ENCODE results near the gene P2RY2. TPM values are rescaled to one million over a fixed set of nuclear protein-coding genes. Genes with fewer than 3 reads are reported as not detected.

The P2RY2 gene
- total RNA-seq, 1 experiment from 2014 or later, result 0.26 TPM

GRCh38 chr11:73185680-73186293 lies 32.3 kb upstream of the P2RY2 start:
- Mint-ChIP-seq H3K27me3 (ENCODE audit: low read depth) (peaks cover 3% of the 10 kb centered on the region), H3K4me1 (peaks cover 12 to 13% of the 10 kb centered on the region in 2 experiments), H3K4me3 (no peak overlapping the region), H3K27ac (peak overlapping the region in 1 of 3 experiments; percentile 68; a peak in 1 of 7 replicates), H3K36me3 (ENCODE audit: insufficient read depth in 1 of 3, low read depth in 3 of 3) (no peaks in the 10 kb centered on the region), H3K9me3 (no peaks in the 10 kb centered on the region)
- Histone ChIP-seq H3K79me2 (ENCODE audit: insufficient read depth, low read length) (no peaks in the 10 kb centered on the region), H3K14ac (ENCODE audit: insufficient read depth, low read length) (no peak overlapping the region), H3K56ac (ENCODE audit: insufficient read length, low read depth, low read length) (no peak overlapping the region), H3K79me1 (ENCODE audit: insufficient read depth, low read depth, low read length, poor library complexity, severe bottlenecking) (no peaks in the 10 kb centered on the region), H2BK120ac (ENCODE audit: low read depth, low read length, poor library complexity, severe bottlenecking) (no peak overlapping the region), H3K27ac (ENCODE audit: insufficient read length, low read depth, low read length) (no peak overlapping the region), H2AK5ac (ENCODE audit: insufficient read length, low read length) (no peak overlapping the region), H3K9ac (ENCODE audit: extremely low read depth, insufficient read length, low read length) (no peak overlapping the region), H3K4me1 (ENCODE audit: insufficient read depth, low read length) (no peaks in the 10 kb centered on the region), H4K8ac (replicated peaks; ENCODE audit: insufficient read length, low read depth, low read length) (no peak overlapping the region), H3K18ac (ENCODE audit: insufficient read length, low read depth, low read length) (no peak overlapping the region), H3K4ac (ENCODE audit: low read depth, low read length) (no peak overlapping the region), H2BK12ac (ENCODE audit: insufficient read length, low read depth, low read length) (no peak overlapping the region), H4K5ac (ENCODE audit: insufficient read length, low read depth, low read length) (no peak overlapping the region), H2AFZ (ENCODE audit: low read length) (no peak overlapping the region), H4K20me1 (ENCODE audit: control insufficient read depth, insufficient read depth, insufficient read length) (no peaks in the 10 kb centered on the region), H3K23ac (ENCODE audit: insufficient read length, low read depth, low read length) (no peak overlapping the region), H3K27me3 (ENCODE audit: insufficient read depth, low read length) (no peaks in the 10 kb centered on the region), H2BK20ac (ENCODE audit: low read depth, low read length, poor library complexity, severe bottlenecking) (no peak overlapping the region), H2BK5ac (ENCODE audit: insufficient read length, low read length) (no peak overlapping the region), H3T11ph (ENCODE audit: low read length) (no peak overlapping the region), H2BK15ac (ENCODE audit: low read depth, low read length) (no peak overlapping the region), H3K9me3 (ENCODE audit: control insufficient read depth, low read depth, low read length) (no peaks in the 10 kb centered on the region), H4K91ac (ENCODE audit: insufficient read length, low read depth, low read length) (no peak overlapping the region), H3K4me2 (ENCODE audit: insufficient read depth, insufficient read length, low read length) (no peak overlapping the region), H3K23me2 (ENCODE audit: insufficient read length, low read depth, low read length, poor library complexity, severe bottlenecking) (no peaks in the 10 kb centered on the region)
- no peak for DNase-seq
- TF ChIP-seq CTCF (conservative IDR thresholded peaks at IDR 0.05), result no peak
- WGBS (ENCODE audit: extremely low coverage, insufficient read length, low lambda C conversion rate), result no CpG with 5 or more reads among the region's 13 CpGs
